Measurements from ENCODE around the gene USP34. TPM values are rescaled to one million over a fixed set of nuclear protein-coding genes. Genes with fewer than 3 reads are reported as not detected.

Gene USP34
- total RNA-seq, 1 experiment from 2014 or later: 76.3 TPM

- peaks cover 32% of the 10 kb centered on the region for H3K79me2 ChIP-seq (ENCODE audit: insufficient read depth, low read length)
- no peak overlapping the region for H3K9ac ChIP-seq (ENCODE audit: low read length)
- no peak overlapping the region for H3K27ac ChIP-seq (ENCODE audit: low read depth, low read length)
- no peaks in the 10 kb centered on the region for H3K27me3 ChIP-seq (ENCODE audit: insufficient read depth, low read length)
- ChIA-PET POLR2A (interaction anchor here (0.6 kb wide), 1 partner anchor 281 kb away, joined by 3 read pairs; no protein-coding TSS in a partner anchor), RAD21 (ENCODE audit: low non-redundant PET in 1 of 2, low total read pairs in 2 of 2, uncharacterized antibody in 2 of 2, unreplicated experiment in 2 of 2) (no interaction called here), CTCF (no interaction called here)
- TF ChIP-seq MAX (IDR thresholded peaks at IDR 0.05) (no peak), EZH2phosphoT487 (IDR thresholded peaks at IDR 0.05; ENCODE audit: borderline replicate concordance) (no peak), ZBTB33 (IDR thresholded peaks at IDR 0.05; ENCODE audit: extremely low read depth, insufficient replicate concordance, low read length) (no peak), ATF3 (IDR thresholded peaks at IDR 0.05) (no peak), ELF1 (IDR thresholded peaks at IDR 0.05; ENCODE audit: borderline replicate concordance, low read depth) (no peak), TCF7L2 (IDR thresholded peaks at IDR 0.05; ENCODE audit: borderline replicate concordance, extremely low read depth, insufficient read depth, insufficient read length) (no peak), SP1 (IDR thresholded peaks at IDR 0.05; ENCODE audit: low read depth) (no peak), REST (IDR thresholded peaks at IDR 0.05; ENCODE audit: low read depth) (no peak), SIN3A (IDR thresholded peaks at IDR 0.05; ENCODE audit: low read depth) (no peak), RAD21 (IDR thresholded peaks at IDR 0.05; ENCODE audit: low read depth) (no peak), ZFX (IDR thresholded peaks at IDR 0.05) (no peak), ZNF274 (IDR thresholded peaks at IDR 0.05; ENCODE audit: low read depth, low read length) (no peak), POLR2A (IDR thresholded peaks at IDR 0.05; ENCODE audit: borderline replicate concordance, extremely low read depth, insufficient read depth, insufficient read length) (no peak), CEBPB (IDR thresholded peaks at IDR 0.05; ENCODE audit: low read depth) (no peak), JUND (IDR thresholded peaks at IDR 0.05) (no peak), CBX3 (IDR thresholded peaks at IDR 0.05; ENCODE audit: low read depth) (no peak), FOSL1 (IDR thresholded peaks at IDR 0.05; ENCODE audit: low read depth) (no peak), EGR1 (IDR thresholded peaks at IDR 0.05; ENCODE audit: low read depth) (no peak)
- DNase-seq (ENCODE audit: low read depth, low spot score) (no peak), ATAC-seq (no peak)
- BruUV-seq (replicated peaks): no TSS peak
- H3K9me2 ChIP-seq (ENCODE audit: insufficient read depth): no peaks in the 10 kb centered on the region
- no peak overlapping the region for H3K4me2 ChIP-seq (ENCODE audit: low read length)
- H4K20me1 ChIP-seq (ENCODE audit: insufficient read depth): no peaks in the 10 kb centered on the region; the same call in 1 of the 2 replicates
- no peaks in the 10 kb centered on the region for H3K4me1 ChIP-seq (ENCODE audit: control insufficient read depth in 1 of 2, insufficient read depth in 2 of 2, low read length in 2 of 2)
- no peak overlapping the region for H3K4me3 ChIP-seq (replicated peaks in 1 of 2; ENCODE audit: low read depth in 1 of 2, low read length in 2 of 2)
- no peaks in the 10 kb centered on the region for H3K9me3 ChIP-seq (ENCODE audit: control insufficient read depth in 1 of 2, insufficient read depth in 1 of 2, low read depth in 1 of 2, low read length in 2 of 2)
- no peak overlapping the region for H2AFZ ChIP-seq (ENCODE audit: low read depth, low read length, poor library complexity, severe bottlenecking)
- peaks cover 36 to 70% of the 10 kb centered on the region in 2 experiments for H3K36me3 ChIP-seq (ENCODE audit: control insufficient read depth in 1 of 2, insufficient read depth in 2 of 2, low read length in 2 of 2)
- intact Hi-C loops (cut with micrococcal nuclease): no loop called here
Measured at GRCh38 chr2:61184263-61184662, 286.6 kb downstream of the USP34 start.

Data from HCT116 (cell line).